Liver (tissue), 3 donors: Measurements from ENCODE around the gene PDE4B.

Experiments used
- RXRA ChIP-seq, 2 donors: IDR thresholded peaks; 2 replicates each; pipeline ENCODE4 v1.6.1; 2017 to 2018; ENCODE audit warnings: antibody characterized with exemption in 2 of 2, mild to moderate bottlenecking in 1 of 2
- TAF1 ChIP-seq: conservative IDR thresholded peaks from 2 replicates; pipeline ENCODE4 v1.6.1; 2016; ENCODE audit warnings: antibody characterized with exemption, mild to moderate bottlenecking
- YY1 ChIP-seq: IDR thresholded peaks from 2 replicates; pipeline ENCODE4 v1.6.1; 2016; ENCODE audit warnings: antibody characterized with exemption, mild to moderate bottlenecking
- TF ChIP-seq, protein P1 (sequence below): fragments of 150-350 bp; IDR thresholded peaks from 2 replicates; pipeline ENCODE4 v1.5.1; 2017; ENCODE audit warnings: improper control_type of control experiment, low read depth, low read length; ENCODE audit not compliant: missing input control
- donor health status: healthy.
- donor health status: healthy.

DNA sequence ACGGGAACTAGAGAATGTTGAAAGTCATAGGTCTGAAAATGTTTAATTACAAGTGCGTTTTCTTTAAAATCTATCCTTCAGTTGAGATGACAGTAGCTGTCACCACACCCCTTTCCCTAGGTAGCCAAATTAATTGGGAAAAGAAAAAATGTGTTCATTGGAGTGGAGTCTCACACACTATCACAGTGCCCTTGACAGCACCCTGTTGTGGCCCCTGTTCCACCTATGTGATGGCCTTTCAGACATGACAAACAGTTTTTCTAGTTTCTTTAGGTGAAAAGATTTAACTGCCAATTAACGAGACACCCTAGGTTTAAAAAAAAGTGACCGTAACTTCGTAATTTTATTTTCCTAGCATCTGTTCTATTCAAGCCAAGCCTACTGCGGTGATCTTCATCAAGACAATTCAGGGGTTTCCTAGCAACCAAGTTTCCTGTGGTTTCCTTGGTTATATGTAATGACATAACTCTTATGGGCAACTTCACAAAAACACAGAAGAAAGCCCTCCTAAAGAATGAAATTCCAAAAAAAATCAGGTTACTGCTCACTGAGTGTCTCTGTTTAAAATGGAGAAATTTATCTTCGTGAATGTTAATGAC is 298.3 kb downstream of the PDE4B start:
- TF ChIP-seq, protein P1, sequence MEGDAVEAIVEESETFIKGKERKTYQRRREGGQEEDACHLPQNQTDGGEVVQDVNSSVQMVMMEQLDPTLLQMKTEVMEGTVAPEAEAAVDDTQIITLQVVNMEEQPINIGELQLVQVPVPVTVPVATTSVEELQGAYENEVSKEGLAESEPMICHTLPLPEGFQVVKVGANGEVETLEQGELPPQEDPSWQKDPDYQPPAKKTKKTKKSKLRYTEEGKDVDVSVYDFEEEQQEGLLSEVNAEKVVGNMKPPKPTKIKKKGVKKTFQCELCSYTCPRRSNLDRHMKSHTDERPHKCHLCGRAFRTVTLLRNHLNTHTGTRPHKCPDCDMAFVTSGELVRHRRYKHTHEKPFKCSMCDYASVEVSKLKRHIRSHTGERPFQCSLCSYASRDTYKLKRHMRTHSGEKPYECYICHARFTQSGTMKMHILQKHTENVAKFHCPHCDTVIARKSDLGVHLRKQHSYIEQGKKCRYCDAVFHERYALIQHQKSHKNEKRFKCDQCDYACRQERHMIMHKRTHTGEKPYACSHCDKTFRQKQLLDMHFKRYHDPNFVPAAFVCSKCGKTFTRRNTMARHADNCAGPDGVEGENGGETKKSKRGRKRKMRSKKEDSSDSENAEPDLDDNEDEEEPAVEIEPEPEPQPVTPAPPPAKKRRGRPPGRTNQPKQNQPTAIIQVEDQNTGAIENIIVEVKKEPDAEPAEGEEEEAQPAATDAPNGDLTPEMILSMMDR = no peak
- TF ChIP-seq RXRA (IDR thresholded peaks at IDR 0.05) = no peak
- no peak for TF ChIP-seq TAF1
- no peak for TF ChIP-seq YY1
